Measurements from ENCODE around the gene SYT15B.
"Not testable (repeated sequence)": the region's sequence is repeated elsewhere in the genome, so short reads cannot be mapped to it uniquely, and the experiment has no call there.

DNA sequence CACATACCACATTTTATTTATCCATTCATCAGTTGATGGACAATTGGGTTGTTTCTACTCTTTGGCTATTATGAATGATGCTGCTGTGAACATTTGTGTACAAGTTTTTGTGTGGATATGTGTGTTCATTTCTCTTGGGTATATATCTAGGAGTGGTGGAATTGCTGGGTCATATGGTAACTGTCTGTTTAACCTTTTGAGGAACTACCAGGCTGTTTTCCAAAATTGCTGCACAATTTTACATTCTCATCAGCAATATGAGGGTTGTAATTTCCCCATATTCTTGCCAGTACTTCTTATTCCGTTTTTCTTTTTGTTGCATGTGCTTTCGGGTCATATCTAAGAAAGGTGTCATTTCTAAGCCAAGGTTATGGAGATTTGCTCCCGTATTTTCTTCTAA, 38.3 kb downstream of the SYT15B start:
- not testable (repeated sequence) for TF ChIP-seq SP1 (IDR thresholded peaks at IDR 0.05); FOXM1 (IDR thresholded peaks at IDR 0.05; ENCODE audit: borderline replicate concordance); SUZ12 (IDR thresholded peaks at IDR 0.05)
